Stimulated activated CD4-positive, alpha-beta T cell treated with anti-CD3 and anti-CD28 coated beads, Interleukin-15, amount 100 ng/mL, for 24 hours (primary cell): ENCODE data around the gene TRMT44.
"Not testable (repeated sequence)": the region's sequence is repeated elsewhere in the genome, so short reads cannot be mapped to it uniquely, and the experiment has no call there.

Source experiments
- DNase-seq: peaks from one replicate; pipeline ENCODE4 v3.0.0-alpha.2; 2020

TRMT44 gene

GRCh38 chr4:8470451-8471024 lies 30.0 kb downstream of the TRMT44 start:
- DNase-seq = no peak

GRCh38 chr4:8471211-8471875 lies 30.8 kb downstream of the TRMT44 start:
- DNase-seq = no peak

GRCh38 chr4:8472158-8472688 lies 31.6 kb downstream of the TRMT44 start:
- DNase-seq = no peak

- DNase-seq = no peak
These were observed 32.2 kb downstream of the TRMT44 start for GRCh38 chr4:8472689-8473197.

- no peak for DNase-seq
These were observed 32.8 kb downstream of the TRMT44 start for GRCh38 chr4:8473198-8473919.

GRCh38 chr4:8473920-8474590 lies 33.5 kb downstream of the TRMT44 start:
- DNase-seq = no peak

- no peak for DNase-seq
These were observed 34.3 kb downstream of the TRMT44 start for GRCh38 chr4:8474856-8475255.

GRCh38 chr4:8475751-8476575 lies 35.4 kb downstream of the TRMT44 start:
- DNase-seq = no peak

- DNase-seq = no peak
These were observed 36.6 kb downstream of the TRMT44 start for GRCh38 chr4:8477095-8477635.

- no peak for DNase-seq
These were observed 37.1 kb downstream of the TRMT44 start for GRCh38 chr4:8477676-8478075.

- DNase-seq = no peak
These were observed 37.8 kb downstream of the TRMT44 start for GRCh38 chr4:8478371-8478770.

GRCh38 chr4:8478801-8479744 lies 38.5 kb downstream of the TRMT44 start:
- DNase-seq = no peak

GRCh38 chr4:8480221-8480620 lies 39.6 kb downstream of the TRMT44 start:
- DNase-seq = no peak

- DNase-seq = not testable (repeated sequence)
These were observed 46.1 kb downstream of the TRMT44 start for GRCh38 chr4:8486643-8487042.

- no peak for DNase-seq
These were observed 48.3 kb downstream of the TRMT44 start for GRCh38 chr4:8488791-8489369.

- DNase-seq = not testable (repeated sequence)
These were observed 50.9 kb downstream of the TRMT44 start for GRCh38 chr4:8491478-8491877.

GRCh38 chr4:8492174-8492573 lies 51.6 kb downstream of the TRMT44 start:
- DNase-seq = no peak

- no peak for DNase-seq
These were observed 52.9 kb downstream of the TRMT44 start for GRCh38 chr4:8493484-8493883.

- no peak for DNase-seq
These were observed 53.6 kb downstream of the TRMT44 start for GRCh38 chr4:8494218-8494617.

GRCh38 chr4:8494983-8495548 lies 54.5 kb downstream of the TRMT44 start:
- DNase-seq = no peak
